Bronchial epithelial cell (primary cell): Measurements from ENCODE around the gene KCNJ12. TPM values are rescaled to one million over a fixed set of nuclear protein-coding genes. Genes with fewer than 3 reads are reported as not detected.

Experiments used
- DNase-seq: peaks from one replicate; pipeline ENCODE4 v3.0.0-alpha.2; 2010; ENCODE audit warnings: low read depth
- FAIRE-seq: peaks from 2 replicates; lab custom pipeline; 2011; peaks lifted over from hg19 to GRCh38; lab: Jason Lieb, UNC
- H3K27me3 ChIP-seq: 2 replicates; pipeline ENCODE4 v1.5.1; 2011; ENCODE audit warnings: low read length; ENCODE audit not compliant: control insufficient read depth, insufficient read depth
- H3K36me3 ChIP-seq: 2 replicates; pipeline ENCODE4 v1.5.1; 2011; ENCODE audit warnings: low read length; ENCODE audit not compliant: control insufficient read depth, insufficient read depth
- H3K4me3 ChIP-seq: 2 replicates; pipeline ENCODE4 v1.5.1; 2011; ENCODE audit warnings: mild to moderate bottlenecking, low read depth, low read length, control low read depth
- total RNA-seq: library from RNA; depleted of rRNA; stranded (reverse); fragments of >200 nt; gene quantifications from 2 replicates; pipeline ENCODE4 v1.2.1, GENCODE V29; 2014
- TF ChIP-seq, protein P1 (sequence below): IDR thresholded peaks from 2 replicates; pipeline ENCODE4 v1.5.1; 2011; ENCODE audit warnings: mild to moderate bottlenecking, moderate library complexity, low read length, control low read depth, inconsistent platforms; ENCODE audit not compliant: insufficient read depth, severe bottlenecking

The KCNJ12 gene
- total RNA-seq, 1 donor from 2014 or later = under 0.01 TPM

DNA sequence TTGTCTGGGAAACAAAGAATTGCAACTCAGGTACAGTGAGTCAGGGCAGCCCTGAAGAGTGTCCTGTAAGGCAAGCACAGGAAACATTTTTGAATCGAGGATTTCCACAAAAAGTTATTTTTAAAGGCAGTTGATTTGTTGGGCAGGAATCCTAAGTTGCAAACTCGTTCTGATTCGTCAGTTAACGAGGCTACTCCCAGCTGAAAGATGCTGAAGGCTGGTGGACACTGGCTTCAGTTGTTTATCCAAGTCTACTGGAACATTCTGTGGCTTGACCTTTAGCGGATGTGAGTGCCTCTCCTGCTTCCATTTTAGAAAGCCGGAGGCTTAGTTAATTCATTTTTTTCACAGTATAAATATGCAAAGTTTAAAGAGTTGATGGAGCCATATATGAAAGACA is 84.2 kb downstream of the KCNJ12 start:
- FAIRE-seq (no peak), DNase-seq (no peak)
- H3K27me3 ChIP-seq = peaks cover 5% of the 10 kb centered on the region
- TF ChIP-seq, protein P1, sequence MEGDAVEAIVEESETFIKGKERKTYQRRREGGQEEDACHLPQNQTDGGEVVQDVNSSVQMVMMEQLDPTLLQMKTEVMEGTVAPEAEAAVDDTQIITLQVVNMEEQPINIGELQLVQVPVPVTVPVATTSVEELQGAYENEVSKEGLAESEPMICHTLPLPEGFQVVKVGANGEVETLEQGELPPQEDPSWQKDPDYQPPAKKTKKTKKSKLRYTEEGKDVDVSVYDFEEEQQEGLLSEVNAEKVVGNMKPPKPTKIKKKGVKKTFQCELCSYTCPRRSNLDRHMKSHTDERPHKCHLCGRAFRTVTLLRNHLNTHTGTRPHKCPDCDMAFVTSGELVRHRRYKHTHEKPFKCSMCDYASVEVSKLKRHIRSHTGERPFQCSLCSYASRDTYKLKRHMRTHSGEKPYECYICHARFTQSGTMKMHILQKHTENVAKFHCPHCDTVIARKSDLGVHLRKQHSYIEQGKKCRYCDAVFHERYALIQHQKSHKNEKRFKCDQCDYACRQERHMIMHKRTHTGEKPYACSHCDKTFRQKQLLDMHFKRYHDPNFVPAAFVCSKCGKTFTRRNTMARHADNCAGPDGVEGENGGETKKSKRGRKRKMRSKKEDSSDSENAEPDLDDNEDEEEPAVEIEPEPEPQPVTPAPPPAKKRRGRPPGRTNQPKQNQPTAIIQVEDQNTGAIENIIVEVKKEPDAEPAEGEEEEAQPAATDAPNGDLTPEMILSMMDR = no peak
- H3K4me3 ChIP-seq = no peak overlapping the region
- no peaks in the 10 kb centered on the region for H3K36me3 ChIP-seq

DNA sequence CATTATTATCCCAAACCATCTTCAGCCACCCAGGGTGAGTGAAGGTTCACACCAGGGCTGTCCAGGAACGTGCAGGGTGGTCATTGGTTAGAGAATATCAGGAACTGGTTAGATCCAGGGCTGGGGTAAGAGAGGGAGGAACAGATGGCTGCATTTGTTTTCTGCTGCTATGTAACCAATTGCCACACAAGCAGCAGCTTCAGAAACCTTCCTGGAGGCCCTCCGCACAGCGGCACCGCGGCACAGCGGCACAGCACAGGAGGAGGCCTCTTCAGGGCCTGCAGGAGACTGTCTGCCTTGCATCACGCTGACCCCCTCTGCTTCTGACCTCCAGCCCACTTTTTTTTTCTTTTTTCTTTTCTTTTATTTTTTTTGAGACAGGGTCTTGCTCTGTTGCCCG is 86.1 kb downstream of the KCNJ12 start:
- no peak overlapping the region for H3K4me3 ChIP-seq
- TF ChIP-seq, protein P1 = no peak
- DNase-seq (no peak), FAIRE-seq (no peak)
- peaks cover 5% of the 10 kb centered on the region for H3K27me3 ChIP-seq
- no peaks in the 10 kb centered on the region for H3K36me3 ChIP-seq

DNA sequence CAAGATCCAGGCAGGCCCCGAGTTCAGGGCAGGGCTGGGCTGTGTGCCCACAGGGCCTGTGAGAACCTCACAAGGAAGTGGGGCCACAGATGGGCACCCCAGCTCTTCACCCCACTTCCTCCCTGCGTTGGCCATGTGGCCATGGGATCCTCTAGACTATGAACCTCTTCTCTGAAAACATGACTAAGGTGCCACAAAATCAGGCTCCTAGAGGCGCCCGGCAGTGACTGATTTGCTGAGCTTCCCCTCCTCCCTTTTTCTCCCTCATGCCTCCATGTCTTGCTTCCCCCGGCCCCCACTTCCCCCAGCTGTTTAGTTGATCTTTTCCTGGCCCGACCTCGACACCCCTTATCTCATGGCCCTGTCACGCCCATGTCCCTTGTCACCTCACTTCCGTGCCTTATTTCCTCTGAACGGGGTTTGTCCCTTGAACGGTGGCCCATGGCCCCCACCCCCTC is 87.1 kb downstream of the KCNJ12 start:
- DNase-seq = no peak
- peaks cover 5% of the 10 kb centered on the region for H3K27me3 ChIP-seq
- no peaks in the 10 kb centered on the region for H3K36me3 ChIP-seq
- H3K4me3 ChIP-seq = no peak overlapping the region
- TF ChIP-seq, protein P1 = no peak
- FAIRE-seq = no peak

DNA sequence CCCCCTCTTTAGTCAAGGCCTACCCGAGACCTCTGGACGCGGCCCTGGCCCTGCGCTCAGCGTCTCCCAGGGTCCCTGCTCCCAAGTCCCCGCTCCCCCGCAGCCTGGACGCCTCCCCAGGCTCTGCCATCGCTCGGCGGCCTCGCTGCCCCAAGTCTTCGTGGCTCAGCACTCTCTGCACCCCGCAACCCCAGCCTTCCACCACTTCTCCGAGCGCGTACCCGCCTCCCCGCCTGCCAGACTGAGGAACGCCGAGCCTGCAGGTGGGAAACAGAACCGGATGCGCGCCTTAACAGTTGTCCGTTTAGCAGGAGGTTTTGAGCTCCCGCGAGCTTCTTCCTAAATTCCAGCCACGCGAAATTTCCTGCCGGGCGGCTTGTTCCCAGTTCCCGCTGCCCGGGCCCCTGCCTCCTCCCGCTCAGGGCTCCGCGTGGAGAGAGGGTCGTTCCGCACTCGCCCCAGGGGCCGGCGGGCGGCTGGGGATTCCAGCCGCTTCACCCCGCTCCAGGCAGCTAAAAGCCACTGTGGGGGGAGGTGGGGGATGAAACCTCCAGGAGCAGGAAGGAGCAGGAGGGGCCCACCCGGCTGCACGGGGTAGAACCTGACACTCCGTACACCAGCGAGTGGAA is 87.7 kb downstream of the KCNJ12 start:
- TF ChIP-seq, protein P1 = no peak
- H3K36me3 ChIP-seq = no peaks in the 10 kb centered on the region
- no peak overlapping the region for H3K4me3 ChIP-seq
- FAIRE-seq = no peak
- H3K27me3 ChIP-seq = peaks cover 5% of the 10 kb centered on the region
- no peak for DNase-seq

DNA sequence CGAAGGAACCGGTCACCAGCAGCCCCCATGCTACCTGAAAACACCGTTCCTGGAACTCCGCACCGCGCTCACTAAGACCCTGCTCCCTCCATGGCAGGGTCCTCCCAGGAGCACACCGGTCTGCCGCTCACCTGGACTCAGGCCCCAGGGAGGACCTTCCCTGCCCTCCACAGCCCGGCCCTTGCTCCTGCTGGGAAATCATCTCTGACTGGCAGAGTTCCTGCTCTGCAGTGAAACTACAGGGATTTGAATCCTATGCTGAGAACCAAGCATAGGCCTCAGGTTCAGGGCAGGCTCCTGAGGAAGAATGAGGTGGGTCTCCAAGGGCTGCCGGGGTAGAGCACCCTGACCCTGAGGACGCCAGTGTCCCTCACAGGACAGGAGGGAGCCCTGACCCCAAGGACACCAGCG is 88.5 kb downstream of the KCNJ12 start:
- Histone ChIP-seq H3K36me3 (no peaks in the 10 kb centered on the region), H3K4me3 (no peak overlapping the region), H3K27me3 (peaks cover 5% of the 10 kb centered on the region)
- DNase-seq (no peak), FAIRE-seq (no peak)
- TF ChIP-seq, protein P1 = no peak

DNA sequence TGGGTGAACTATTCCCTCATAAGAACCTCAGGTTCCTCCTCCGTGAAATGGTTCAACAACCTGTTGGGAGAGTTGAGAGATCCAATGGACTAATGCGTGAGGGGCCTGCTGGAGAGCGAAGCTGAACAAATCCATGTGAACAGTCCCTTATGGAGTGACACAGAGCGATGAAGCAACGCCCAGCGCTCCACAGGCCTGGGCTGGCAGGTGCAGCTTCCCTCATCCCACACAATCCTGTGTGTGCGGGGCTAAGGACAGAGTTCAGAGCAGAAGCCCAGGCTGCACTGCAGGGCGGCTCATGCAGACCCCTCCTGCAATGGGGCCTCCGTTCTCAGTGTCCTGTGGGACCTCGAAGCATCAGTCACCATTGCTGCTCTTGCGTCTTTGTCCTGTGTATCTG is 90.4 kb downstream of the KCNJ12 start:
- FAIRE-seq (no peak), DNase-seq (no peak)
- H3K4me3 ChIP-seq = no peak overlapping the region
- TF ChIP-seq, protein P1 = no peak
- peaks cover 5% of the 10 kb centered on the region for H3K27me3 ChIP-seq
- no peaks in the 10 kb centered on the region for H3K36me3 ChIP-seq
